HepG2 (cell line): Measurements from ENCODE around the gene BIRC7. TPM values are rescaled to one million over a fixed set of nuclear protein-coding genes. Genes with fewer than 3 reads are reported as not detected.

Experiments
- CEBPG ChIP-seq: IDR thresholded peaks from 2 replicates; pipeline ENCODE4 v1.6.1; 2016
- CREM ChIP-seq, 2 experiments: sonication (generic) in 1 of 2; formaldehyde crosslinking in 1 of 2; IDR thresholded peaks; 2 replicates each; pipeline versions ENCODE4 v1.4.0 to v1.6.1; 2016 to 2020; ENCODE audit warnings: antibody characterized with exemption in 1 of 2, mild to moderate bottlenecking in 1 of 2, missing genetic modification reagents in 1 of 2
- FOSL1 ChIP-seq: sonication (generic); formaldehyde crosslinking; IDR thresholded peaks from 2 replicates; pipeline ENCODE4 v1.9.0; 2021; ENCODE audit warnings: missing genetic modification reagents, borderline replicate concordance
- GATAD2A ChIP-seq: IDR thresholded peaks from 2 replicates; pipeline ENCODE4 v1.6.1; 2016
- HNF4A ChIP-seq: sonication (generic); formaldehyde crosslinking; IDR thresholded peaks from 2 replicates; pipeline ENCODE4 v1.4.0; 2020; ENCODE audit warnings: missing genetic modification reagents
- KMT2A ChIP-seq: sonication (generic); formaldehyde crosslinking; IDR thresholded peaks from 2 replicates; pipeline ENCODE4 v1.4.0; 2020; ENCODE audit warnings: missing genetic modification reagents
- MED1 ChIP-seq: sonication (generic); formaldehyde crosslinking; IDR thresholded peaks from 2 replicates; pipeline ENCODE4 v1.4.0; 2020; ENCODE audit warnings: missing genetic modification reagents
- PAWR ChIP-seq: sonication (generic); formaldehyde crosslinking; IDR thresholded peaks from 2 replicates; pipeline ENCODE4 v1.4.0; 2020; ENCODE audit warnings: missing genetic modification reagents, mild to moderate bottlenecking, borderline replicate concordance
- PHB2 ChIP-seq: fragments of 450-650 bp; IDR thresholded peaks from 2 replicates; pipeline ENCODE4 v1.6.1; 2018; ENCODE audit not compliant: partially characterized antibody
- RFX5 ChIP-seq: IDR thresholded peaks from 2 replicates; pipeline ENCODE4 v1.6.1; 2011; ENCODE audit warnings: low read depth, low read length, improper control_type of control experiment
- TAF15 ChIP-seq: fragments of 200-400 bp; formaldehyde crosslinking; IDR thresholded peaks from one replicate; pipeline ENCODE4 v1.6.1; 2018; ENCODE audit warnings: mild to moderate bottlenecking, low read depth, low read length; ENCODE audit not compliant: poor library complexity, severe bottlenecking
- TEAD3 ChIP-seq: optimal IDR thresholded peaks from 2 replicates; pipeline ENCODE3; 2016; ENCODE audit warnings: borderline replicate concordance
- TMF1 ChIP-seq: sonication (generic); formaldehyde crosslinking; IDR thresholded peaks from 2 replicates; pipeline ENCODE4 v1.8.1; 2022; ENCODE audit warnings: low read depth, missing genetic modification reagents
- ZFX ChIP-seq: sonication (generic); formaldehyde crosslinking; IDR thresholded peaks from 2 replicates; pipeline ENCODE4 v1.4.0; 2020; ENCODE audit warnings: mild to moderate bottlenecking, low read depth, missing genetic modification reagents, moderate library complexity
- ZNF225 ChIP-seq: sonication (generic); formaldehyde crosslinking; IDR thresholded peaks from 2 replicates; pipeline ENCODE4 v1.4.0; 2020; ENCODE audit warnings: mild to moderate bottlenecking, missing genetic modification reagents
- ZNF24 ChIP-seq: fragments of 450-650 bp; IDR thresholded peaks from 2 replicates; pipeline ENCODE4 v1.6.1; 2017; ENCODE audit warnings: antibody characterized with exemption, mild to moderate bottlenecking
- ZNF317 ChIP-seq: sonication (generic); formaldehyde crosslinking; IDR thresholded peaks from 2 replicates; pipeline ENCODE4 v1.5.0; 2020; ENCODE audit warnings: mild to moderate bottlenecking, missing genetic modification reagents
- ZNF343 ChIP-seq: sonication (generic); formaldehyde crosslinking; IDR thresholded peaks from 2 replicates; pipeline ENCODE4 v1.4.0; 2020; ENCODE audit warnings: mild to moderate bottlenecking, missing genetic modification reagents
- ZNF501 ChIP-seq: sonication (generic); formaldehyde crosslinking; IDR thresholded peaks from 2 replicates; pipeline ENCODE4 v1.5.1; 2020; ENCODE audit warnings: mild to moderate bottlenecking, moderate library complexity, missing genetic modification reagents
- ZNF607 ChIP-seq: sonication (generic); formaldehyde crosslinking; IDR thresholded peaks from 2 replicates; pipeline ENCODE4 v1.5.1; 2020; ENCODE audit warnings: missing genetic modification reagents, mild to moderate bottlenecking, borderline replicate concordance
- polyA plus RNA-seq, 8 experiments: library from polyadenylated mRNA; depleted of rRNA in 3 of 8; stranded (reverse) in 7 of 8; unstranded in 1 of 8; fragments of >200 nt; fragmentation: Illumina TruSeq in 4 of 8; extraction: Trizol in 4 of 8; gene quantifications; 2 replicates each; pipeline versions ENCODE4 v1.2.1 to v1.2.3, GENCODE V29; 2011 to 2016; ENCODE audit warnings: low read depth in 4 of 8, missing spikeins in 1 of 8, mixed read lengths in 1 of 8; ENCODE audit not compliant: insufficient read depth in 1 of 8
- total RNA-seq, 5 experiments: library from RNA; depleted of rRNA; stranded (reverse); fragments of >200 nt; fragmentation: Illumina TruSeq; extraction: Trizol; gene quantifications; 2 replicates each; pipeline ENCODE4 v1.2.3, GENCODE V29; 2016; ENCODE audit warnings: low read depth in 1 of 5
- TF ChIP-seq, protein P1 (sequence below): sonication (generic); formaldehyde crosslinking; IDR thresholded peaks from 2 replicates; pipeline ENCODE4 v1.8.0; 2022; ENCODE audit warnings: missing genetic modification reagents, mild to moderate bottlenecking, borderline replicate concordance
- TF ChIP-seq, protein P2 (sequence below): sonication (generic); formaldehyde crosslinking; IDR thresholded peaks from 2 replicates; pipeline ENCODE4 v1.5.1; 2020; ENCODE audit warnings: mild to moderate bottlenecking, missing genetic modification reagents, moderate library complexity
- TF ChIP-seq, protein P3 (sequence below): sonication (generic); formaldehyde crosslinking; IDR thresholded peaks from 2 replicates; pipeline ENCODE4 v1.4.0; 2020; ENCODE audit warnings: missing genetic modification reagents

The BIRC7 gene
- total and polyA plus RNA-seq, 2 of the 13 experiments (the other 11 are each of a cell fraction or from before 2014, with no cell fraction given): 0.27 to 5.1 TPM

DNA sequence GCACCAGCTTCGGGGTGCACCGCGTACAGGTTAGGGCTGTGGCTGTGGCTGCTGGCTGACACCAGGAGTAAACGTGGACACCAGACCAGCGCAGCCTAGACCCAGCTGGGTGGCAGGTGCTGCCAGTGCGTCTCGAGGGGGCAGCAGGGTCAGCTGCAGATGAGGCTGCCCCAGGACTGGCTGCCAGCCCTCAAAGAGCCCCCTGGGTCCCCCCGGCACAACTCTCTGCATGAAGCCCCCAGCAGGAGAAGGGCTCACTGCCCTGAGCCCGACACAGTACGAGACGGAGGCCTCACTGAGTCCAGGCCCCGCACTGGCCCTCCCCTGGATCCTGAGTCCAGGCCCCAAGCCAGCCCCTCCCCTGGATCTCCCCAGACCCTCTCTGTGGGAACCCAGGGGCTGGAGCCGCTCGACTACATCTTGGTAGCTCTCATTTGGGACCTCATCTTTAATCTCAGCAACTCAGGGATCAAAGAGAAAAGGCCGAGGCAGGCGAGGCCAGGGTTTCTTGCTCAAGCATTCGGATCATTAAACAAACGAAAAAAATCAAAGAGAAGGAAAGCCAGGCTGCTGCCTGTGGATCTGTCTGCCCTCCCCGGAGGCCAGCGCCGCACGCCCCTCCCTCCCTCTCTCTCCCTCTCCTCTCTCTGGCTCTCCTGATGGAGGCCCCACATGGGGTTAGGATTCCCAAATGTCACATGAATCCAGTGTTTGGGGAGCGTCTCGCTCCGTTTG lies 25.5 kb downstream of the BIRC7 start (continued):
- TF ChIP-seq RFX5 (no peak), ZNF343 (CRISPR knock-in tag) (0 out of 2 replicates have a peak, but pooled peaks have one; percentile 29), PAWR (CRISPR knock-in tag) (0 out of 2 replicates have a peak, but pooled peaks have one; percentile 15), ZFX (CRISPR knock-in tag) (peak; percentile 56), TEAD3 (no peak), KMT2A (CRISPR knock-in tag) (no peak), ZNF501 (0 out of 2 replicates have a peak, but pooled peaks have one; percentile 42), TMF1 (CRISPR knock-in tag) (no peak), HNF4A (CRISPR knock-in tag) (peak; percentile 23; the same call in 1 of the 2 replicates), TAF15 (no peak), FOSL1 (CRISPR knock-in tag) (no peak), ZNF317 (CRISPR knock-in tag) (no peak), ZNF607 (CRISPR knock-in tag) (no peak), PHB2 (no peak), ZNF225 (CRISPR knock-in tag) (no peak), CREM (IDR thresholded peaks at IDR 0.05) (no peak), CREM (CRISPR knock-in tag; IDR thresholded peaks at IDR 0.05) (no peak), ZNF24 (no peak), MED1 (CRISPR knock-in tag) (0 out of 2 replicates have a peak, but pooled peaks have one; percentile 10), GATAD2A (peak; percentile 54; the same call in 1 of the 2 replicates), CEBPG (no peak)
- TF ChIP-seq, protein P1, sequence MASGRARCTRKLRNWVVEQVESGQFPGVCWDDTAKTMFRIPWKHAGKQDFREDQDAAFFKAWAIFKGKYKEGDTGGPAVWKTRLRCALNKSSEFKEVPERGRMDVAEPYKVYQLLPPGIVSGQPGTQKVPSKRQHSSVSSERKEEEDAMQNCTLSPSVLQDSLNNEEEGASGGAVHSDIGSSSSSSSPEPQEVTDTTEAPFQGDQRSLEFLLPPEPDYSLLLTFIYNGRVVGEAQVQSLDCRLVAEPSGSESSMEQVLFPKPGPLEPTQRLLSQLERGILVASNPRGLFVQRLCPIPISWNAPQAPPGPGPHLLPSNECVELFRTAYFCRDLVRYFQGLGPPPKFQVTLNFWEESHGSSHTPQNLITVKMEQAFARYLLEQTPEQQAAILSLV: no peak
- TF ChIP-seq, protein P2, sequence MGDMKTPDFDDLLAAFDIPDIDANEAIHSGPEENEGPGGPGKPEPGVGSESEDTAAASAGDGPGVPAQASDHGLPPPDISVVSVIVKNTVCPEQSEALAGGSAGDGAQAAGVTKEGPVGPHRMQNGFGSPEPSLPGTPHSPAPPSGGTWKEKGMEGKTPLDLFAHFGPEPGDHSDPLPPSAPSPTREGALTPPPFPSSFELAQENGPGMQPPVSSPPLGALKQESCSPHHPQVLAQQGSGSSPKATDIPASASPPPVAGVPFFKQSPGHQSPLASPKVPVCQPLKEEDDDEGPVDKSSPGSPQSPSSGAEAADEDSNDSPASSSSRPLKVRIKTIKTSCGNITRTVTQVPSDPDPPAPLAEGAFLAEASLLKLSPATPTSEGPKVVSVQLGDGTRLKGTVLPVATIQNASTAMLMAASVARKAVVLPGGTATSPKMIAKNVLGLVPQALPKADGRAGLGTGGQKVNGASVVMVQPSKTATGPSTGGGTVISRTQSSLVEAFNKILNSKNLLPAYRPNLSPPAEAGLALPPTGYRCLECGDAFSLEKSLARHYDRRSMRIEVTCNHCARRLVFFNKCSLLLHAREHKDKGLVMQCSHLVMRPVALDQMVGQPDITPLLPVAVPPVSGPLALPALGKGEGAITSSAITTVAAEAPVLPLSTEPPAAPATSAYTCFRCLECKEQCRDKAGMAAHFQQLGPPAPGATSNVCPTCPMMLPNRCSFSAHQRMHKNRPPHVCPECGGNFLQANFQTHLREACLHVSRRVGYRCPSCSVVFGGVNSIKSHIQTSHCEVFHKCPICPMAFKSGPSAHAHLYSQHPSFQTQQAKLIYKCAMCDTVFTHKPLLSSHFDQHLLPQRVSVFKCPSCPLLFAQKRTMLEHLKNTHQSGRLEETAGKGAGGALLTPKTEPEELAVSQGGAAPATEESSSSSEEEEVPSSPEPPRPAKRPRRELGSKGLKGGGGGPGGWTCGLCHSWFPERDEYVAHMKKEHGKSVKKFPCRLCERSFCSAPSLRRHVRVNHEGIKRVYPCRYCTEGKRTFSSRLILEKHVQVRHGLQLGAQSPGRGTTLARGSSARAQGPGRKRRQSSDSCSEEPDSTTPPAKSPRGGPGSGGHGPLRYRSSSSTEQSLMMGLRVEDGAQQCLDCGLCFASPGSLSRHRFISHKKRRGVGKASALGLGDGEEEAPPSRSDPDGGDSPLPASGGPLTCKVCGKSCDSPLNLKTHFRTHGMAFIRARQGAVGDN (CRISPR knock-in tag): peak; percentile 12
- TF ChIP-seq, protein P3, sequence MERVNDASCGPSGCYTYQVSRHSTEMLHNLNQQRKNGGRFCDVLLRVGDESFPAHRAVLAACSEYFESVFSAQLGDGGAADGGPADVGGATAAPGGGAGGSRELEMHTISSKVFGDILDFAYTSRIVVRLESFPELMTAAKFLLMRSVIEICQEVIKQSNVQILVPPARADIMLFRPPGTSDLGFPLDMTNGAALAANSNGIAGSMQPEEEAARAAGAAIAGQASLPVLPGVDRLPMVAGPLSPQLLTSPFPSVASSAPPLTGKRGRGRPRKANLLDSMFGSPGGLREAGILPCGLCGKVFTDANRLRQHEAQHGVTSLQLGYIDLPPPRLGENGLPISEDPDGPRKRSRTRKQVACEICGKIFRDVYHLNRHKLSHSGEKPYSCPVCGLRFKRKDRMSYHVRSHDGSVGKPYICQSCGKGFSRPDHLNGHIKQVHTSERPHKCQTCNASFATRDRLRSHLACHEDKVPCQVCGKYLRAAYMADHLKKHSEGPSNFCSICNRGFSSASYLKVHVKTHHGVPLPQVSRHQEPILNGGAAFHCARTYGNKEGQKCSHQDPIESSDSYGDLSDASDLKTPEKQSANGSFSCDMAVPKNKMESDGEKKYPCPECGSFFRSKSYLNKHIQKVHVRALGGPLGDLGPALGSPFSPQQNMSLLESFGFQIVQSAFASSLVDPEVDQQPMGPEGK: peak; percentile 69
